ENCODE data around the gene ARVCF.
"Not testable (repeated sequence)": the region's sequence is repeated elsewhere in the genome, so short reads cannot be mapped to it uniquely, and the experiment has no call there.

ARVCF gene

DNA sequence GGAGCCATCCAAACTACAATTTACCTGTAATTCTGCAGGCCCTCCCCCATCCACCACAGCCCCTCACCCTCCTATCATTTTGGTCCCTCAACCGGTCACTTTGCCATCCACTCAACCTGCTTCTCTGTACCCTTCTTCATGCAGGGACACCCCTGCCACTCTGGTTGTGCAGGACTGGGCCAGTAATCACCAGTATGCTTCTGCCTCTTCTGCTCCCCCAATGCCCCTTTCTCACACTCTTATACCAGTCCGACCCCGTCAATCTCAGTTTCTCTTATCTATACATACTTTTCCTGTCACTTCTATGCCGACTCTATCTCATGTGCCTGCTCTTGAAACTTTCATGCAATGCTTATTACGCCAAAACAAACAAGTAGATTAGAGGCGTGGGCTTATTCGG is 80.1 kb downstream of the ARVCF start:
- no peak for DNase-seq (ENCODE audit: low spot score)

DNA sequence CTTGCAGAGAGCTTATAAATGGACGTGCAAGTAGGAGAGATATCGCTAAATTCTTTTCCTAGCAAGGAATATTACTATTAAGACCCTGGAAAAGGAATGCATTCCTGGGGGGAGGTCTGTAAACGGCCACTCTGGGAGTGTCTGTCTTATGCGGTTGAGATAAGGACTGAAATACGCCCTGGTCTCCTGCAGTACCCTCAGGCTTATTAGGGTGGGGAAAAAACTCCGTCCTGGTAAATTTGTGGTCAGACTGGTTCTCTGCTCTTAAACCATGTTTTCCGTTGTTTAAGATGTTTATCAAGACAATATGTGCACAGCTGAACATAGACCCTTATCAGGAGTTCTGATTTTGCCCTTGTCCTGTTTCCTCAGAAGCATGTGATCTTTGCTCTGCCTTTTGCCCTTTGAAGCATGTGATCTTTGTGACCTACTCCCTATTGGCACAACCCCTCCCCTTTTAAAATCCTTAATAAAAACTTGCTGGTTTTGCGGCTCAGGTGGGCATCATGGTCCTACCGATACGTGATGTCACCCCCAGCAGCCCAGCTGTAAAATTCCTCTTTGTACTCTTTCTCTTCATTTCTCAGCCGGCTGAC is 81.4 kb downstream of the ARVCF start:
- not testable (repeated sequence) for DNase-seq (ENCODE audit: low spot score)

DNA sequence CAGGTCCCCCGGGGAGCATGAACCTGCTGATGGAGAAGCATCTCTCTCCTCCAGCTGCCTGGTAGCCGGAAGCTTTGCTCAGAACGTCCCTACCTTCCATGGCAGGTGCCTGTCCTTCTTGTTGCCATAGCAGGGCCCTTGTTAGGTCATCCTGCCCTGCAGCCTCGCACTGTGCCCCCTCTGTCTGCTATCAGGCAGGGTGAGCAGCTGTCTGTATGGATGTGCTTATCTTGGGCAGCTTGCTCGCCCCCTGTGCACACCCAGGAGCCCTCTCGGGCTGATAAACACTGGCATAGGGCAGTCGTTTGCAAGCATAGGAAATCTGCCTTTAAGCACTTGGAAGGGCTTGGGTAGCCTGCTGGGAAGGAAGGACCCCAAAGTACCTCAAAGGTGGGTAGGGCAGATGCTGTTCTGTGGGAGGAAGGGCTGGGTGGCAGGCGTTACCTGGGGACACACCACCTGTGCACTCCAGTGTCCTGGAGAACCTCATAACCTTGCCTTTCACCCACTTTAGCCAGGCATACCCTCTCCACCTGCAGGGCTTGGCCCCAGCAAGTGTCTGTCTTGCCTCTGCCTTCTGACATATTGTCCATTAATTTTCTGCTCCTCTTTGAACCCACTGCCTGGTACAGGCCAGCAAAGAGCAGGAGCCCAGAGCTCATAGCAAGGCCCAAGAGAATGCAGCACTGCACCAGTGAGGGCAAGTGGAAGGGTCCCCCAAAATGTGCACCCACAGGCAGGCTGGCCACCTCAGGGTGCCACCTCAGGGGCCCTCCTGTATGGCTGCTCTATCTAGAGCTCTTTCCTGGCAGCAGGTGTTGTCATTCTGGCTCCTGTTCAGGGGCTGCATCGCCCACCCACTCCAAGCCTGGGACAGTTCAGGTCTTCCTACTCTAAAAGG is 83.0 kb downstream of the ARVCF start:
- DNase-seq (ENCODE audit: low spot score) = no peak

DNA sequence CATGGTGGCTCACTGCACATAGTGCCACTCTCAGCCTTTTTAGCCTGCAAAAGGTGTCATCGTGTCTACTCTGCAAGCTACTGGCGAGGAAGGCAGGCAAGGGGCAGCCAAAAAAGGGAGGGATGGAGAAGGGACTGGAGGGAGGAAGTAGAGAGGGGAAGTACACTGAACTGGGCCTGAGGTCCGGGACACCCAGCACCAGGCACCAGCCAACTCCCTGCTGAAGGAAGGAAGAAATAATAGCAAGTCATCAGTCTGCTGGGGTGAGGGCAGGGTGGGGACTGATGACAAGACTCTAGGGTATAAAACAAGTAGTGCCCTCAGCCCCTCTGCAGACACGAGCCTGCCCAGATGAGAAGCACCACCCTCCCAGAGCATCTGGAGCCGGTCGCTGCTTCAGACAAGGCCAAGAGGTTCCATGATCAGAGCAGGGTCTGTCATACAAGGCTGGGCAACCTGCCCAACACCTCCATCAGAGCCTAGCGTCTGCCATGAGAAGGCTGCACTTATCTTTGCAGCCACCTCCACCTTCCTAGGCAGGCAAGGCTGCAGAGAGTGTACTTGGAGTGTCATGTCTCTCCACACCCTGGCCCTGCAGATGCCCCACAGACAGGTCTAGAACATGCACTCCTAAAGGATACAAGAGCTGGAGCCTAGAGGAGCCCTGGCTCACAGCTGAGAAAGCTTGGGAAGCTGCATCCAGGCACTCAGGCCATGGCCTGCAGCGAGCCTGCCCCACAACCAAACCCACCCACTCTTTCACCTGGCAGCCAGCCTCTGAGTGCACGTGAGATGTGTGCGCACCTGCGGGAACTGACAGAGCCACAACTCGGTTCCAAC is 84.0 kb downstream of the ARVCF start:
- DNase-seq (ENCODE audit: low spot score) = no peak

DNA sequence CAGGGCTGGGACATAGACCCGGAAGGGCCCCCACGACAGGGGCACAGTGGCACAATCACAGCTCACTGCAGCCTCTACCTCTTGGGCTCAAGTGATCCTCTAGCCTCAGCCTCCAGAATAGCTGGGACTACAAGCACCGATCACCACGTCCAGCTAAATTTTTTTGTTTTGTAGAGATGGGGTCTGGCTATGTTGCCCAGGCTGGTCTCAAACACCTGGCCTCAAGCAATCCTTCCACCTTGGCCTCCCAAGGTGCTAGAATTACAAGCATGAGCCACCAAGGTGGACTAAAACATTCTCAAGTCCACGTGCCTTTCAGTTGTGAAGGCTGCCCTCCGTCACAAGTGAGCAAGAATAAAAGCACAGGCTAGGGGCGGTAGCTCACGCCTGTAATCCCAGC is 85.1 kb downstream of the ARVCF start:
- no peak for DNase-seq (ENCODE audit: low spot score)

DNA sequence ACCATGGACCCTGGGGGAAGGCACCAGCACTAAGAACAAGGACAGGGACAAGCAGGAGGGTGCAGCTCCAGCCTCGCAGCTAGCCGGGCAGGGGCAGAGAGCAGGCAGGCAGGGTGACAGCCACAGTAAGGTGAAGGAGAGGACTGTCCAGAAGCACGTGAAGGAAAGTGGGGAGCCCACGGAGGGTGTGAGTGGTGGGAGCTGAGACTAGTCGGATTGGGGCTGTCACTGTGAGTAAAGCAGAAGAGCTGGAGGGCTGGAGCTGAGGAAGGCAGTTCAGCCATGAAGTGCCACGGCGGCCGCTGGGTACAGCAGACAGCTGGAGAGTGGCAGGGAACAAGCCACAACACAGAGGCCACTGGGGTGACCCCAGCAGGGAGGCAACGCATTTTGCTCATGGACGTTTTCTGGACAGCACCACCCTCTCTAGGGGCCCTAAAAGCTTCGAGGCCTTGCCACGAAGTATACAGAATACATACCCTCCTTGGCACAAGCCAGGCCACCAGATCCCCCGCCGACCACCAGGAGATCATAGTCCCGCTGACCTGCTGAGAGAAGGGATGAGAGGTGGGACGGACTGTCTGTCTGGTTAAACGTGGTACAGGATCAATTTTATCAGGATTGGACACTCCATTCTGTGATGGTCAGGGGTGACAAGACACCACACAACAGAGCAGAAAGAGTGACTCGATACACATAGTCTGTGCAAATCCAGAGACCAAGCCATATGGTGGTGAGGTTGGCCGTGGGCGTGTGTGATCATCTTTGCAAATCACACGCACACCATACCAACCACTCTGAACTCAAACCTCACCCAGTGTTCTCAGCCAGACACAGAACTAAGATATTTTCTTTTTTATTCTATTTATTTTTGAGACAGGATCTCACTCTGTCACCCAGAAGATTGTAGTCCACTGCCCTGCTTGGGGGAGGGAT is 85.8 kb downstream of the ARVCF start:
- DNase-seq (ENCODE audit: low spot score) = no peak

DNA sequence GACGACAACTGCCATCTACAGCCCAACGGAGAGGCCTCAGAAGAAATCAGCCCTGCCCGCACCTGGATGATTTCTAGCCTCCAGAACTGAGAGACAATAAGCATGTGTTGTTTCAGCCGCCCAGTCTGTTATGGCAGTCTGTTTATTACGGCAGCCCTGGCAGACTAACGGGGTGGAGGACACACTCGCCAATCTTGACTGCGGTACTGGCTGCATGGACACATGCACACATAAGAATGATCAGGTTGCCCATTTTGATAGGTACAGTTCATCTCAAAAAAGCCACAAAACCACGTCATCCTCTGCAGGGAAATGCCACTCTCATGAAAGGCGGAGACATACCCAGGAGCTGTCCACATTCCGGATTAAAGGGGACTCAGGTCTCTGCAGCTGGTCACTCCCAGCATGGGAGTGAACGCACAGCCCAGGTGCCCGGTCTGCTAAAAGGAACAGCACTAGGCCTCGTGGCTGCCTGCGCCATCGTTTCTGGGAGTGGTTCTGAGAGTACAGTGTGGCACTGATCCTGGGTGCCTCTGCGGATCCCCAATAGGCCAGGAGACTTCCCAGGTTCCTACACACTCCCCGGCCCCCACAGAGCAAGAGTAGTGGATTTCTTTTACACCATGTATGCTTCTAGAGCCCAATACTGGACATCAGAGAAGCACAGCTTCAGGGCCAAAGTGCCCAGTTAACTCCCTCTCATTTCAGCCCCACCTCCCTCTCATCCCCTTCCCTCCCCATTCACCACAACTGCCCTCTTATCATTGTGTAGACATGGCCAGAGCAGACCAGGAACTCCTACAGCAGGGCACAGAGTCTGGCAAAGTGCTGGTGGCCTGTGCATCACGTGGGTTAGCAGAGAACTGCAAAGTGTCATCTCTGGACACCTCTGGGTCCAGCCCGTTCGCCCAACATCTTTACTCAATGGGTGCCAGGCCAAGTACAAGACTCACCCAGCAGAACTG is 86.8 kb downstream of the ARVCF start:
- DNase-seq (ENCODE audit: low spot score) = no peak

DNA sequence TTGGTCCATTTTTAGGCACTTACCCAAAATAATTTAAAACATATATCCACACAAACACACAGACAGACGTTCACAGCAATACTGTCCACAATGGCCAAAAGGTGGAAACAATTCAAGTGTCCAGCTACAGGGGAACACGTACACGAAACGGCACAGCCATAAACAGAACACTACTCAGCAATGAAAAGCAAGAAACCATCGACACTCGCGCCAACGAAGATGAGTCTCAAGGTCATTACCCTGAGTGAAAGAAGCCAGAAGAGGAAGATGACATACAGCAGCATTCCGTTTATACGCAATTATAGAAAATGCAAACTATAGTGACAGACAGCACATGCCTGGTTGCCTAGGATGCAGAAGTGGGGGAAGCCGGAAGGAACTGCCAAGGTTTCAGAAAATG is 88.4 kb downstream of the ARVCF start:
- DNase-seq (ENCODE audit: low spot score) = no peak

DNA sequence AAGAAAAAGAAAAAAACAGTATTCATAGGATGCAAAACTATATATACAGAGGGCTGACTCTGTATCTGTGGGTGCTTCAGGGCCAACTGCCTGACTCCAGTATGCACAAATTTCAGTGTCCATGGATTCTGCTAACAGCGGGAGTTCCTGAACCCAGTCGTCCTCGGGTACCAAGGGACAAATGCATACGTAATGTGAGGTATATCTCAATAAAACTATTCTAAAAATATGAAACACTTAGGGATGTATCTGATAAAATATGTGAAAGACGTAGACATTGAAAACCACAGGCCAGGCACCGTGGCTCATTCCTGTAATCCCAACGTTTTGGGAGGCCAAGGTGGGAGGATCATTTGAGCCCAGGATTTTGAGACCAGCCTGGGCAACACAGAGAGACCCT is 88.9 kb downstream of the ARVCF start:
- DNase-seq (ENCODE audit: low spot score) = no peak

DNA sequence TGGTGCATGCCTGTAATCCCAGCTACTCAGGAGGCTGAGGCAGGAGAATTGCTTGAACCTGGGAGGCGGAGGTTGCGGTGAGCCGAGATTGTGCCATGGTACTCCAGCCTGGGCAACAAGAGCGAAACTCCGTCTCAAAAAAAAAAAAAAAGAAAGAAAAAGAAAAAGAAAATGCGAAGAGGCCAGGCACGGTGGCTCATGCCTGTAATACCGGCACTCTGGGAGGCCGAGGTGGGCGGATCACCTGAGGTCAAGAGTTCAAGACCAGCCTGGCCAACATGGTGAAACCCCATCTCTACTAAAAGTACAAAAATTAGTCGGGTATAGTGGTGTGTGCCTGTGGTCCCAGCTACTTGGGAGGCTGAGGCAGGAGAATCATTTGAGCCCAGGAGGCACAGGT is 90.6 kb downstream of the ARVCF start:
- DNase-seq (ENCODE audit: low spot score) = not testable (repeated sequence)

DNA sequence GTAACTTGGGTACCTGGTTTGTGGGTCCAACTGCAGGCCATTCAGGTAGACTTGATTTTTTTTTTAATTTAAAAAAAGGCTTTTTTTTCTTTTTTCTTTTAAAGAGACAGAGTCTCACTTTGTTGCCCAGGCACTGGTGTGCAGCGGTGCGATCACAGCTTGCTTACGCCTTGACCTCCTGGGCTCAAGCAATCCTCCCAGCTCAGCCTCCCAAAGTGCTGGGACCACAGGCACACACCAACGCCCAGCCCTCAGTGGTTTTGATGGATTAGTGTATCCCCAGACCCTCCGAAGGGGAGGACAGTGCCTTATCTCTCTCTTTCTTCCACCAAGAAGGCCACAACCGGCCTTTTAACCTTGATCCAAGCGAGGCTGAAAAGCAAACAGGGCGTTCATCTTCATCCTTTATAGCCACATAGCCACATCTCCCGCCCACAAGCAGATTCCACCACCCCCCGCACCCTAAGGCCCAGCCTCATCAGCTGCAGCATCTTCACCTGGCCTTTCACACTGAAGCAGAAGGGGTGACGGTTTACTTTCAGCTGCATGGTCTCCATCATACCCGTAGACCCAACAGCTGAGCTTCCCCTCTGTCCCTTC is 92.6 kb downstream of the ARVCF start:
- DNase-seq (ENCODE audit: low spot score) = no peak

DNA sequence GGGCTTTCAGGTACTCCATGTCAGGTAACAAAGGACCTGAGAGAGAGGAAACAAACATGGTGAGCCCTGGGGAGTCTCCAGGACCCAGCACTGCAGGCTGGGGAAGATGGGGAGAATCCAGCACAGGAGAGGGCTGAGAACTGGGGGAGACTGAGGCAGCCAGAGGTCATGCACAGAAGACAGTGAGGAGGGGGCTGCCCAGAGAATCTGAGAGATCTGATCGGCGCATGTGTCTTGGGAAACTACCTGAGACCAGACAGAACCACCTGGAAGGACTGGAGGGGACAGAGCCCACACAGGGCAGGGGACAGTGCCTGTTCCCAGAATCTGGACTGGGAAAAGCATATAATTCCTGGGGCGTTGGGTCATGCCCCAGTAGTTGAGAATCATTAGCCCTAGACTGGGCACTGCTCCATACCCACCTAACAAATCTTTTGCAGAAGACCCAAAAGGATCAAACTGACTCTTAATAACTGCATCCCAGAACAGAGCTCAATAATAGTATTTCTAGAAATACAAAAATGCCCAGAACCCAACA is 95.0 kb downstream of the ARVCF start:
- no peak for DNase-seq (ENCODE audit: low spot score)
